NCI-H2196 treated with DMSO at 0.1 percent for 48 hours (cell line): ENCODE data around the gene STK4.
"Not testable (repeated sequence)": the region's sequence is repeated elsewhere in the genome, so short reads cannot be mapped to it uniquely, and the experiment has no call there.

Experiments
- DNase-seq: peaks from one replicate; lab custom pipeline; 2025; ENCODE audit not compliant: unreplicated experiment; lab: John Stamatoyannopoulos, UW

Gene STK4

DNA sequence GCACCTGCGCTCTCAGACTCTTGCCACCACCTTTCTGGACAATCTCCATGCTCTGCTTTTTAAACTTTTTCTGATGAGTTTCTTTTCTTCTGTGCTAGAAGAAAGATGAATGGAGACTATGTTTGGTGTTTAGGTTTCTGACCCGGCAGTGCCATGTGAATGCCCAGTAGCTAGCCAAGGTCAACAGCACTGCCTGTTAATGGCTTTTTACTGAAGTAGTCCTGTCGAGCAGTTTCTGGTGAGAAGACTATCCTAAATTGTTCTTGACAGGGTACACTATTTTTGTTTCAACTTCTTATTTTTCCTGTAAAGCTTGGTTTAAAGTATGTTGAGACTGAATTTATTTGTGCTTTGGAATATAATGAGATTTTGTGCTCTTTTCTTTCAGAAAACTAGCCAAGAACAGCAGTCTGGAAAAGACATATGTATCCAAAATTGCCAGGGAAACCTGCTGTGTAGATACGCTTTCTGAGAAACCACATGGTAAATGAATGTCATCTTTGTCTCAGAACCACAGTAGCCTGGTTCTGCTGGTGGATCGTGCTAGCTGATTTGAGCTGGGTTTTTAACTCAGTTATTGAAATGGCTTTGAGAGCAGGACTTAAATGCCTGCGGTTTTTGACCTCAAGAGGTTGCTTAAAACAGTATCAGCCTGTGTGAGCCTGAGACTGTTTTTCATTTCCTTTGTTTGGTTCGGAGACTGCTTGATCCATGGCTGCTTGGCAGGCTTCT is 86.6 kb downstream of the STK4 start:
- no peak for DNase-seq

DNA sequence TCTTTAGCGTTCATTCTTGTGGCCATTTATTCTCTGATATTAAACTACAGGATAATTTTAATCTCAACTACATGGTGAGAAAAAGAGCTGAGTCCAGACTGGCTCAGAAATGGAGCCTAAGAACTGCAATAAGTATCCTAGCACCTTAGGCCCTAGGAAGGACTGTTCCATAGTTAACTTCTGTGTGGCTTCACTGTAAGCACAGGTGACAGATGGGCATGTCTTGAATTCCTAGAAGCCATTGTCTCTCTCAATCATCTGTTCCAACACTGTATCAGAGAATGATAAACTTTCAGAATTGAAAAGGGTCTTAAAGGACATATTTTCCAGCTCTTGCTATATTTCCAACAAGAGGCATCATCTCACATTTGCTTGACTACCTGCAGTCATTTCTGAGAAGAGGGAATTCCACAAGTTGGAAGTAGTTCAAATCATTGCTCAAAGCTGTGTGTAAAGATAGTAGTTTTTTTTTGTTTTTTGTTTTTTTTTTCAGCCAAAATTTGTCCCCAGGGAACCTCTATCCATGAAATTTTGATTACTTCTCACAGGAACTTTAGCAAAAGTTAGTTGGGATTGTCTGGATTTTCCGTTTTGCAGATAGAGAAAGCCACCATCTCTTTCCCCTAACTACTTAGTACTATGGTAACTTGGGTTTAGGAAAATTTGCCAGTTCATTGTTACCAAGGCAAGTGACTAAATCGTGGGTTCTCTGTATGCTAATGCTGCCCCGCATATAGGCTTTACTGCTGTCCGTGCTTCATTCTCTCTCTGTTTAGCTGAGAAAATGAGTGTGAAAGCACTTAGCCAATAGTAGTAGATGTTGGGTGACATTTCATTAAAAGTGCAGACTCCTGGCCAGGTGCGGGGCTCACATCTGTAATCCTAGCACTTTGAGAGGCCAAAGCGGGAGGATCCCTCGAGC is 87.4 kb downstream of the STK4 start:
- DNase-seq: no peak

DNA sequence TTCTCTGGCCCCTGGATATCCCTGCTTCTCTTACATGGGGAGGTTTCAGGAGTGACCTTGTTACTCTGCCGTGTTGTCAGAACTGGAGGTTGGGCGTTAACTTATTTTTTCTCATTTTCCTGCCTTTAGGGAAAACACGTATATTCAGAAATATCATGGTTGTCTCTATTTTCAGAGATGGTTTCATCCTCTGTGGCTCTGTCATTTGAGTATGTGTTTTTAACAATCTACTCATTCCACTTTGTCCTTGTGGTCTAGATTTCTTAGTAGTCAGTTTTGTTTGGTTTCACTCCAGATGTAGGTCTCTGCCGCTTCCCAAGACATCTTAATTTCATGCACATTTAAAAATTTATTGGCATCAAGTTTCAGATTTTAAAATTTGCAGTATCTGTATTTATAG is 88.7 kb downstream of the STK4 start:
- no peak for DNase-seq

DNA sequence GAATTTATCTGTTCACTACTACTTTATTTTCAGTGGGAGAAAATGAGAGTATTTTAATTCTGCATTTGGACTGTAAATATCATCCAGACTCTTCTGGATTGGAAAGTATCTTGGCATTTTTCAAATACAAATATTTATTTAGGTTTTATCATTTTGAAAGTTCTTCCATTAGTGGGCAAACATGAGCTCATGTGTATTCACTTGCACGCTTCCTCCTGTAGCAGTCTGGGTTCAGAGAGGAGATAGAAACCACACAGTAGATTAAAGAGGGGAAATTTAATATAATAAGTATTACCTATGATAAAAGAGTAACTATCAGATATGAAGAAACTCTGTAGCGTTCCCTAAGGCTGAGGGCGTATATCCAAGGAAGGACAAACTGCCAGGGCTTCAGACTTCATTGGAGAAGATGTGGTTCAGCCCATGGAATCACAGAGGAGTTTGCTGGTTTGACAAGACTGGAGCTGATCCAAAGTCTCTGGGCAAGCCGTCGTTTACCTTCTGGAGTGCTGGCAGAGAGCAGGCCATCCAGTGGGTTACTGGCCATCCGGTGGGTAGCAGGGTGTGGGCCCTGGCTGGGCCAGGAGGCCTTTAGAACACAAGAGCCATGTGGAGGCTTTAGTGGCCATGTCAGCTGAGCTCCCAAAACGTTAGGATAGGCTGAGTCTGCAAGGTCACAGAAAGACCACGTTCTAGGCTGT is 90.3 kb downstream of the STK4 start:
- DNase-seq: no peak

DNA sequence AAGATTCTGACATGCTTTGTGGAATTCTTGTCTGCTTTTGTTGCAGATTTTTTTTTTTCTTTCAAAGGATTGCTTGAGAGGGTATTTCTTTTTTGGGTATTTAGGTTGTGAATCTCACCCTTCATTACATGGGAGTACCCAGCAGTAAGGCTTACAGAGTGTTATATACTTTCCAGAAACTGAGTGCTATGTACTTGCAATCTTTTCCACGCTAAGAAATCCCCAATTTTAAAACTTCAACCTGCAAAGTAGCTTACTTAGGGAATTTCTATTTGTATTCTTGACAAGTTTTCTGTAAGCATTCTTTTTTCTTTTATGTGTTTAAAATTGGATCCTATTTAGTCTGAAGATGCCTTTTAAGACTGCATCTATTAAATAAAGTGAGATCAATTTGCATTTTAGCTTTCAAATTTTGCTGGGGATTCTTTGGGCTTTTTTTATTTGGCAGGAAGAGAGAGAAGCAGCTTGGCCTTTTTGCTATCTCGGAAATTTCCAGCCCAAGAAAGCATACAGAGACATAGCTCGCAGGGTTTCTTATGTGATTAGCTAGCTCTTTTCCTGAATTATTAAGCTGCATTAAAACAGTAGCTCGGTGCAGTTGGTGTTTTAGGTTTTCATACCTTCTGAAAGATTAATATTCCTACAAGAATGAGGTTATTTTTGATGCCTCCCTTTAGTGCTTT is 92.0 kb downstream of the STK4 start:
- no peak for DNase-seq

DNA sequence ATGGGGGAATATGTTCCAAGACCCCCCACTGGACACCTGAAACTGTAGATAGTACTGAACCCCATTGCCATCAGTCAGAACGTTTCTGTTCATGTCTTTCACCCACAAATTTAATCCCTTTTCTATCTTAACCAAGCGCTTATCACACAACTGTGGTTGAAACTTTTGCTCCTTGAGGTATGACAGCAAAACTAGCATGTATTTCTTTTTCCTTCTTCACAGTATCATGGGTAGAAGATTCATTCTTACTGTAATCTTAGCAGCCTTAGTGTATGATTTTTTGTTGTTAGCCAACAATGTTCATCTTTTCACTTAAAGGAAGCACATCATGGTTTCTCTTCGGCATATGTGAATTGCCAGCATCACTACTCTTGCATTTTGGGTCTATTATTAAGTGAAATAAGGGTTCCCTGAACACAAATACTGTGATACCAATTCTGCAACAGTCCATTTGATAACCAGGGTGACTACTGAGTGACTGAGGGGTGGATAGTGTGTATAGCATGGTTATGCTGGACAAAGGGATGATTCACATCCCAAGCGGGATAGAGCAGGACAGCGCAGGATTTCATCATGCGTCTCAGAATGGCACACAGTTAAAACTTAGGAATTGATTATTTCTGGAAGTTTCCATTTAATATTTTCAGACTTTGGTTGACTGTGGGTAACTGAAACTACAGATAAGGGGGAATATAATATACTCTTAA is 92.9 kb downstream of the STK4 start:
- no peak for DNase-seq

DNA sequence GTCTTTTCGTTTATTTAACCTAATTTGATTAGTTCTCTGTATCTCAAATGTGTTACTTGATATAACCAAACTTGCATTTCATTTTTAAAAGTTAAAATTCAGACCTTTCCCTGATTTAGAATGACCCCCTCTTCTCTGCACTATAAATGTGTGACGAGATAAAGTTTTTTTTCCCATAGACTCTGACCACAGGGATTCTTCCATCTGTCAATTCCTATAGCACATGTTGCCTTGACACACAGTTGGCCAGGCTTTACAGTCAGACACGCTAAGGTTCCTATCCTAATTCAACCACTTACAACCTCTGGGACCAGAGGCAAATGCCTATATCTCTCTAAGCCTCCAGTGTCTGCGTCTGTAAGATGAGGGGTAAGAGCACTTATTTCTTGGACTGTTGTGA is 94.0 kb downstream of the STK4 start:
- no peak for DNase-seq

DNA sequence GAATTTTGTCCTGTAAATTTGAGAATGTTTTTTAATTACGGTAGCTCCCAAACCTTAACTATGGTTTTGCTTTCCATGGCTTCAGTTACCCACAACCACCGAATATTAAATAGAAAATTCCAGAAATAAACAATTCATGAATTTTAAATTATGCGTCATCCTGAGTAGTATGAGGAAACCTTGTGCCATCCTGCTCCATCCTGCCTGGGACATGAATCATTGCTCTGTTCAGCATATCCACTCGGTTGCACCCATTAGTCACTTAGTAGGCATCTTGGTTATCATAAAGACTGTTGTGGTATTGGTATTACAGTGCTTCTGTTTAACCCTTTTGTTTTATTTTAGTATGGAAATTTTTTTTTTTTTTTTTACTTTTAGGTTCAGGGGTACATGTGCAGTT is 94.9 kb downstream of the STK4 start:
- DNase-seq: no peak

DNA sequence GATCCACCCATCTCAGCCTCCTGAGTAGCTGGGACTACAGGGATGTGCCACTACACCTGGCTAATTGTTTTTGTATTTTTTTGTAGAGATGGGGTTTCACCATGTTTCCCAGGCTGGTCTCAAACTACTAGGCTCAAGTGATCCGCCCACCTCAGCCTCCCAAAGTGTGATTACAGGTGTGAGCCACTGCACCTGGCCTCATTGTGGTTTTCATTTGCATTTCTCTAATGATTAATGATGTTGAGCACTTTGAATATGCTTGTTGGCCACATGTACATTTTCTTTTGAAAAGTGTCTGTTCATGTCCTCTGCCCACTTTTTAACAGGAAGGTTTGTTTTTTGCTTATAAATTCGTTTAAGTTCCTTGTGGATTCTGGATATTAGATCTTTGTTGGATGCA is 96.8 kb downstream of the STK4 start:
- DNase-seq: not testable (repeated sequence)

DNA sequence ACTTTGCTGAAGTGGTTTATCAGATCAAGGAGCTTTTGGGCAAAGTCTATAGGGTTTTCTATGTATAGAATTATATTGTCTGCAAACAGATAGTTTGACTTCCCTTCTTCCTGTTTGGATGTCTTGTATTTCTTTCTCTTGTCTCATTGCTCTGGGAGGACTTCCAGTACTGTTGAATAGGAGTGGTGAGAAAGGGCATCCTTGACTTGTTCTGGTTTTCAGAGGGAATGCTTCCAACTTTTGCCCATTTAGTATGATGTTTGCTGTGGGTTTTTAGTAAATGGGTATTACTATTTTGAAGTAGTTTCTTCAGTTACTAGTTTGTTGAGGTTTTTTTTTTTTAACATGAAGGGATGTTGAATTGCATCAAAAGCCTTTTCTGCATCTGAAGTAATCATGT is 98.5 kb downstream of the STK4 start:
- DNase-seq: no peak

DNA sequence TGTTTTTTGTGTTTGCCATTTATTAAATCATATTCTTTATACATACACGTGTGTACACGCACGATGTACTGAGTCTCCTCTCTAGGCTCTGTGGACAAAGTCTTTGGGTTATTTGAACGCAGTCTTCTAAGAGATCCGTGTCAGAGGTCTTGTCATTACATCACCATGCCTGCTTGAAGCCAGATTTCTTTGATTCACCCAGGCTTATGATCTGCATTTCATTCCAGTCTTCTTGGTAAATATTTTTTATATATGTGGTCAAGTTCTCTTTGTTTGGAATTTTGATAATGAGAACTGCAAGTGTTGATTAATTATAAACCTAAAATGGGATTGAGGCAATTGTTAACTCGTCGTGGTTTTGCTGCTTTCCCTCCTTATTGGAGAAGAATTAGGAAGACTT is 100.1 kb downstream of the STK4 start:
- no peak for DNase-seq

DNA sequence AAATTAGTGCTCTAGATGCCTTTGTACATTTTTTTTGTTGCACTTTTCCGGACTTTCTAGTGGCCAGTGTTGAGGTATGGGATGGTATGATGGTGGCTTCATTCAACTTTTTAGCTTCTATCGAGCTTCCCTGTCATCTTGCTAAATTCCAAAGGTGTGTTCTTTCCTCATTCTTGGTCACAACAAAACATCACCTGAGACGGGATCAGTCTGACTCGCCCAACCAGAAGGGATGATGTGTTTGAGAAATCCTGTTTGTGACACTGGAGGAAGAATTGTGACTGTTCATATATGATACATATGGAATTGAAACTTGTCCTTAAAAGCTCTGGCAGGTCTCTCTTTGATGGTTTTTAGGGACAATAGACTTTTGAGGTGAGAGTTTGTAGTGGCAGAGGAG is 100.8 kb downstream of the STK4 start:
- no peak for DNase-seq

DNA sequence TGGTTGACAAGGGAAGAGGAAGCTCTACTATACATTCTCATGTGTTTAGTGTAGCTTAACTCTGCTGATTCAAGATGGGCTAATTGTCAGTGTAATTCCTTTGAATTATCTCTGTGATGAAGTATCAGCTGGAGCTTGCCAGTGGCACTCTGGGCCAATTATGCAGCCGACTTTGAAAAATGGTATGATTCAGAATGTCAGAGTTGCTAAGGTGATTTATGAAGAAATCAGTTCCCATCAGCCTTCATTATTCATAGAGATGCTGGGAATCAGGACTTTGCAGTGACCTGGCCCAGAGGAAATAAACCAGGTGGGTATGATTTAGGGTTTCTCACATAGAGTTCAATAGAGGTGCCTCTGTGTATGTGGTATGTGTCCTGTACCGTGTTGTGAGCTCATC is 101.2 kb downstream of the STK4 start:
- DNase-seq: no peak

DNA sequence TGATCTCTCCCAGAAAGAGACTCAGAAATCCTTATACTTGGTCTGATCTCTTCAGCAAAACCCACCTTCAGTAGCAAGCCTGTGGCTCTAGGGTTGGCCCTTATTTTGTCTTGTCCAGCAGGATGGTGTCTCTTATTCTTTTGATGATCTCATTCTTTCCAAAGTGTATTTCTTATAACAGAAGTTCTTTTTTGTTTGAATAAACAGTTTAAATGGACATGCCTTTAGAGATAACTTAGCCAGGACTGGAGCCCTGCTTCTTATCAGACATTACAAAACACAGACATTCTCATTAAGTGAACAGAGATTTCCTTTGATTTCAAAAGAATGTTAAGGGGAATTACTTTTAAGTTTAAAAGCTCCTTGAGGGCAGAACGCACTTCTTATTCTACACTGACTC is 102.9 kb downstream of the STK4 start:
- no peak for DNase-seq

DNA sequence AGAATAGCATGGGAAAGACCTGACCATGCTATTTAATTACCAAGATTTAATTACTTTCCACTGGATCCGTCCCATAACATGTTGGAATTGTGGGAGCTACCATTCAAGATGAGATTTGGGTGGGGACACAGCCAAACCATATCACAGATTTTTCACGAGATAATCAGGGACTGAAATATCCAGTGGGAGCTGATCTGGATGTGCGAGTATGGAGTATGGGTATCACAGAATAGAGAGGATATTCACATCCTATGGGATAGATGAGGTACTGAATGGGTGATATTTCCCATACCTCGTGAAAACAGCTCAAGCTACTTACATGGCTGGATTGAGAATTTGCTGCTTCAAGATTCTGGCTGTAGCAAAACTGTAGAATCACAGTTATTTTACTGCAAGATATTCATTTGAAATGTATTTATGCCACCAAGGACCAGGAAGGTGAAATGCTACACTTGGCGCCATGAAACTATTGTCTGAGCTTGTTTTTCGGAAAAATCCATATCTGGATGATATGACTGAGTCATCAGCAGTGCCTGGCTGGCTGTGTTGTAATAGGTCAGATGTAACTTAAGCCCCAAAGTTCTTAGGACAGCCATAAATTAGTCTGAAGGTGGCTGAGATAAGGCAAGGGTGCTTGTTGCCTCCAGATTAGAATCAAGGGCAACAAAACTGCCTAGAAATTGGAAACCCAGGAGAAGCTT is 104.8 kb downstream of the STK4 start:
- no peak for DNase-seq

DNA sequence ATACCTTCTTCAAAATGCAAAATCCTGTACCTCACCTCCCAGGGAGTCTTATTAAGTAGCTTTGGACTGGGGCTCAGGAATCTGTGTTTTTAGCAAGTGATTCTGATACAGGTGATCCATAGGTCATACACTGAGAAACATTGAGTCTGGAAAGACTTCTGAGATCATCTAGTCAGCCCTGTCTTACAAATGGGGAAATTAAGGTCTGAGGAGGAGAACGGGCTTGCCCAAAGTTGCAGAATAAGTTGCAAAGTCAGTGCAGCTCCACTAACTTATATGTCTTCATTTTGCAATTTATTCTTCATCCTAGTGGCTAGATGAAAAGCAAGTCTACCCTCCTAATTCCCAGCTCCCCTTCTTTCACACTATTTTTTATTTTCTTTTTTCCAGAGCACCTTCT is 105.8 kb downstream of the STK4 start:
- no peak for DNase-seq

DNA sequence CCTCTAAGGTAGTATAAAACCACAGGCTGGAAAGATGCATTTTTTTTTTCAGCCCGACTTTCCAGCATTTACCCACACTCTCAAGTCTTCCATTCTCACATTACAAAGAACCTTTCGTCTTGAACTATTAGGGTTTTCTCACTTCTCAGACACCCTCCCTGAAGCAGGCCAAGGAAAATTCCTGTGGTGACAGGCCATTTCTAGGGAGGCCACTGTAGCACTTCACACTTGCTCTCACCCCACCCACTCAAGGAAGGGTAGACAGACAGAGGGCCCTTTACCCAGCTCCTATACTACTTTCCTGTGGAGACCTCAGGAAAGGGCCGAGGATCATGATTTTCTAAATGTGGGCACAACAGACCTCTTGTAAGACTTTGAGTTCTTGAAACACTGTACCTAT is 106.9 kb downstream of the STK4 start:
- DNase-seq: no peak

DNA sequence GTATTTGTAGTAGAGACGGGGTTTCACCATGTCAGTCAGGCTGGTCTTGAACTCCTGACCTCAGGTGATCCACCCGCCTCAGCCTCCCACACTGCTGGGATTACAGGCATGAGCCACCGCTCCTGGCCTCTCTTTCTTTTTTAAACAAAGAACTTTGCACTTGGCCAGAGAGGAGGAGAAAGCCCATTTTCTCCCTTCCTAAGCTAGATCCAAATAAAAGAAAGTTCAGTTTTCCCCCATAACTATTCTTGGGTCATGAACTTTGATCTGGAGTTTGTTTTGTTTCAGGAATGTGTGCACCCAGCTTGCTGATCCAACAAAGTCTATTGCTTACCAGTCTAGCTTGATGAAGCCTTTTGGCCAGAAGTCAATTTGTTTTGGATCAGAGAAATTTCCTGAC is 111.2 kb downstream of the STK4 start:
- no peak for DNase-seq

DNA sequence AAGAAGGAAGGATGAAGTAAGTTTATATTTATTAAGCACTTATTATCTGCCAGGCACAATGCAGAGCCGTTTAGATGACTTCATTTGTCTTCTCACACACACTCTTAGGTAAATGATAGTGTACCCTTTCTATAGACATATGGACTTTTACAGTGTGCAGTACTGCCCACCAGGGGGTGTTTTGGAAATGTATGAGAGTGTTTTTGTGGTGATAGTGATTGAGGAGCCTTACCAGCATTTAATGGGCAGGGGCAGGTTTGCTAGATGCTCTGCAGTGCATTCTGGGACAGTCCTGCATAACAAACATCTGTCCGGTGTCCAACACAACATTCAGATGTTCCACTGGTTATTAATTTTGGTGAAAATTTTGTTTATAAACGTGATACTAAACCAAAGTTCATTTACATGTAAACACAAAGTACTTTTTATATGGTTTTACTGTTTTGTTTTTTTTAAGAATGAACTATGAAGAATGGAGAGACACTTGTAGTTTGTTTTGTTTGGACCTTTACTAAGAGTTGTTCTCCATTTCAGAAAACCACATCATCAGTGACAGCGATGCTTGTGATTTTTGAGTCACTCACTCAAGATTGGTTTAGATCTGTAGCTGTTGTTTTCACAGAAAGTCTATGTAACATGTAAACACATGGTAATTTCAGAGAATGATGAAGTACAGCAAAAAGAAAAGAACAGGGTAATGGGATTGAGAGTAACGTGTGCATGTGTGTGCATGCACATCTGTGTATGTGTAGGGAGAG is 114.7 kb downstream of the STK4 start:
- no peak for DNase-seq
